HEK293 (cell line): ENCODE data around the gene RHBDD1.

Experiments used
- CTCF ChIA-PET: fragments of 350-600 bp; formaldehyde crosslinking; extraction: SDS; loops from one replicate; lab custom pipeline; 2021; ENCODE audit warnings: antibody characterized with exemption; lab: Yijun Ruan, JAX
- POLR2A ChIA-PET: fragments of 300-600 bp; formaldehyde crosslinking; extraction: SDS; loops from one replicate; lab custom pipeline; 2020; ENCODE audit warnings: antibody characterized with exemption, inconsistent platforms; lab: Yijun Ruan, JAX
- H3K27ac ChIP-seq: fragments of 200-500 bp; sonication (Bioruptor generic); 2 replicates; pipeline ENCODE4 v1.5.1; 2014; ENCODE audit warnings: low read depth, low read length, control low read depth, inconsistent platforms; ENCODE audit errors: extremely low read depth
- H3K36me3 ChIP-seq, 2 experiments: fragments of 200-500 bp in 1 of 2; sonication (Bioruptor generic) in 1 of 2; 1 replicate in 1 of 2; 2 replicates in 1 of 2; pipeline ENCODE4 v1.5.1; 2014 to 2017; ENCODE audit warnings: inconsistent platforms in 2 of 2, low read length in 2 of 2; ENCODE audit not compliant: control insufficient read depth in 2 of 2, insufficient read depth in 1 of 2
- H3K4me1 ChIP-seq: fragments of 200-500 bp; sonication (Bioruptor generic); 2 replicates; pipeline ENCODE4 v1.5.1; 2014; ENCODE audit warnings: mild to moderate bottlenecking, low read length, inconsistent platforms; ENCODE audit not compliant: control insufficient read depth, insufficient read depth
- H3K4me3 ChIP-seq: 2 replicates; pipeline ENCODE4 v1.5.1; 2011; ENCODE audit warnings: low read depth, mild to moderate bottlenecking, control low read depth, low read length, moderate library complexity
- H3K9me3 ChIP-seq: fragments of 200-500 bp; sonication (Bioruptor generic); 2 replicates; pipeline ENCODE4 v1.5.1; 2014; ENCODE audit warnings: low read depth, low read length, inconsistent platforms; ENCODE audit not compliant: control insufficient read depth, insufficient read depth
- GFI1B ChIP-seq: fragments of 450-650 bp; formaldehyde crosslinking; IDR thresholded peaks from 2 replicates; pipeline ENCODE4 v1.5.1; 2016; ENCODE audit warnings: missing biosample characterization, missing genetic modification characterization
- GLI2 ChIP-seq: fragments of 450-650 bp; formaldehyde crosslinking; IDR thresholded peaks from 2 replicates; pipeline ENCODE4; 2017; ENCODE audit warnings: missing biosample characterization, missing genetic modification characterization, low read depth, borderline replicate concordance
- TCF7L2 ChIP-seq: IDR thresholded peaks from 2 replicates; pipeline ENCODE4 v1.6.1; 2011; ENCODE audit warnings: low read depth, mild to moderate bottlenecking, inconsistent platforms, low read length, moderate library complexity, borderline replicate concordance
- ZBTB21 ChIP-seq: fragments of 450-650 bp; formaldehyde crosslinking; IDR thresholded peaks from 2 replicates; pipeline ENCODE4 v1.5.1; 2017; ENCODE audit warnings: missing biosample characterization, missing genetic modification characterization
- ZFP3 ChIP-seq: fragments of 450-650 bp; formaldehyde crosslinking; IDR thresholded peaks from 2 replicates; pipeline ENCODE4 v1.5.1; 2016; ENCODE audit warnings: low read depth, missing biosample characterization, missing genetic modification characterization
- ZNF146 ChIP-seq: fragments of 450-650 bp; formaldehyde crosslinking; IDR thresholded peaks from 2 replicates; pipeline ENCODE4 v1.5.1; 2016; ENCODE audit warnings: missing biosample characterization, missing genetic modification characterization
- ZNF2 ChIP-seq: fragments of 450-650 bp; formaldehyde crosslinking; IDR thresholded peaks from 2 replicates; pipeline ENCODE4 v1.5.1; 2016; ENCODE audit warnings: missing biosample characterization, missing genetic modification characterization
- ZNF223 ChIP-seq: fragments of 450-650 bp; formaldehyde crosslinking; IDR thresholded peaks from 2 replicates; pipeline ENCODE4 v1.5.1; 2016; ENCODE audit warnings: missing biosample characterization, missing genetic modification characterization
- ZNF266 ChIP-seq: fragments of 450-650 bp; formaldehyde crosslinking; IDR thresholded peaks from 2 replicates; pipeline ENCODE4 v1.5.1; 2016; ENCODE audit warnings: missing biosample characterization, missing genetic modification characterization, low read depth
- ZNF394 ChIP-seq: fragments of 450-650 bp; formaldehyde crosslinking; IDR thresholded peaks from 2 replicates; pipeline ENCODE4 v1.5.1; 2016; ENCODE audit warnings: missing biosample characterization, missing genetic modification characterization, mild to moderate bottlenecking, moderate library complexity, borderline replicate concordance
- ZNF426 ChIP-seq: fragments of 450-650 bp; formaldehyde crosslinking; IDR thresholded peaks from 2 replicates; pipeline ENCODE4 v1.5.1; 2017; ENCODE audit warnings: missing biosample characterization, missing genetic modification characterization, mild to moderate bottlenecking, inconsistent platforms, moderate library complexity
- ZNF521 ChIP-seq: fragments of 450-650 bp; formaldehyde crosslinking; IDR thresholded peaks from 2 replicates; pipeline ENCODE4 v1.5.1; 2017; ENCODE audit warnings: missing biosample characterization, mild to moderate bottlenecking, missing genetic modification characterization
- ZNF561 ChIP-seq: fragments of 450-650 bp; IDR thresholded peaks from 2 replicates; pipeline ENCODE4 v1.5.1; 2018; ENCODE audit warnings: missing biosample characterization, missing genetic modification characterization, borderline replicate concordance
- ZNF621 ChIP-seq: fragments of 450-650 bp; formaldehyde crosslinking; IDR thresholded peaks from 2 replicates; pipeline ENCODE4 v1.5.1; 2017; ENCODE audit warnings: missing biosample characterization, missing genetic modification characterization
- ZNF624 ChIP-seq: fragments of 450-650 bp; formaldehyde crosslinking; IDR thresholded peaks from 2 replicates; pipeline ENCODE4 v1.5.1; 2017; ENCODE audit warnings: missing biosample characterization, missing genetic modification characterization
- ZNF645 ChIP-seq: fragments of 450-650 bp; formaldehyde crosslinking; IDR thresholded peaks from 2 replicates; pipeline ENCODE4; 2016; ENCODE audit warnings: missing biosample characterization, missing genetic modification characterization
- ZNF677 ChIP-seq: fragments of 450-650 bp; IDR thresholded peaks from 2 replicates; pipeline ENCODE4 v1.5.0; 2018; ENCODE audit warnings: missing biosample characterization, mild to moderate bottlenecking, missing genetic modification characterization, moderate library complexity
- ZSCAN5A ChIP-seq: fragments of 450-650 bp; formaldehyde crosslinking; IDR thresholded peaks from 2 replicates; pipeline ENCODE4 v1.5.1; 2016; ENCODE audit warnings: missing biosample characterization, missing genetic modification characterization
- TF ChIP-seq, protein P1 (sequence below): fragments of 450-650 bp; formaldehyde crosslinking; IDR thresholded peaks from 2 replicates; pipeline ENCODE4 v1.5.1; 2017; ENCODE audit warnings: missing biosample characterization, missing genetic modification characterization
- TF ChIP-seq, protein P2 (sequence below): fragments of 450-650 bp; IDR thresholded peaks from 2 replicates; pipeline ENCODE4 v1.5.1; 2018; ENCODE audit warnings: missing biosample characterization, mild to moderate bottlenecking, missing genetic modification characterization

The RHBDD1 gene

GRCh38 chr2:226909126-226909525 is 73.3 kb downstream of the RHBDD1 start:
- ChIA-PET CTCF (no interaction called here), POLR2A (no interaction called here)
- TF ChIP-seq, protein P1, sequence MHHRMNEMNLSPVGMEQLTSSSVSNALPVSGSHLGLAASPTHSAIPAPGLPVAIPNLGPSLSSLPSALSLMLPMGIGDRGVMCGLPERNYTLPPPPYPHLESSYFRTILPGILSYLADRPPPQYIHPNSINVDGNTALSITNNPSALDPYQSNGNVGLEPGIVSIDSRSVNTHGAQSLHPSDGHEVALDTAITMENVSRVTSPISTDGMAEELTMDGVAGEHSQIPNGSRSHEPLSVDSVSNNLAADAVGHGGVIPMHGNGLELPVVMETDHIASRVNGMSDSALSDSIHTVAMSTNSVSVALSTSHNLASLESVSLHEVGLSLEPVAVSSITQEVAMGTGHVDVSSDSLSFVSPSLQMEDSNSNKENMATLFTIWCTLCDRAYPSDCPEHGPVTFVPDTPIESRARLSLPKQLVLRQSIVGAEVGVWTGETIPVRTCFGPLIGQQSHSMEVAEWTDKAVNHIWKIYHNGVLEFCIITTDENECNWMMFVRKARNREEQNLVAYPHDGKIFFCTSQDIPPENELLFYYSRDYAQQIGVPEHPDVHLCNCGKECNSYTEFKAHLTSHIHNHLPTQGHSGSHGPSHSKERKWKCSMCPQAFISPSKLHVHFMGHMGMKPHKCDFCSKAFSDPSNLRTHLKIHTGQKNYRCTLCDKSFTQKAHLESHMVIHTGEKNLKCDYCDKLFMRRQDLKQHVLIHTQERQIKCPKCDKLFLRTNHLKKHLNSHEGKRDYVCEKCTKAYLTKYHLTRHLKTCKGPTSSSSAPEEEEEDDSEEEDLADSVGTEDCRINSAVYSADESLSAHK (tag by site-specific recombination), result no peak
- TF ChIP-seq, protein P2, sequence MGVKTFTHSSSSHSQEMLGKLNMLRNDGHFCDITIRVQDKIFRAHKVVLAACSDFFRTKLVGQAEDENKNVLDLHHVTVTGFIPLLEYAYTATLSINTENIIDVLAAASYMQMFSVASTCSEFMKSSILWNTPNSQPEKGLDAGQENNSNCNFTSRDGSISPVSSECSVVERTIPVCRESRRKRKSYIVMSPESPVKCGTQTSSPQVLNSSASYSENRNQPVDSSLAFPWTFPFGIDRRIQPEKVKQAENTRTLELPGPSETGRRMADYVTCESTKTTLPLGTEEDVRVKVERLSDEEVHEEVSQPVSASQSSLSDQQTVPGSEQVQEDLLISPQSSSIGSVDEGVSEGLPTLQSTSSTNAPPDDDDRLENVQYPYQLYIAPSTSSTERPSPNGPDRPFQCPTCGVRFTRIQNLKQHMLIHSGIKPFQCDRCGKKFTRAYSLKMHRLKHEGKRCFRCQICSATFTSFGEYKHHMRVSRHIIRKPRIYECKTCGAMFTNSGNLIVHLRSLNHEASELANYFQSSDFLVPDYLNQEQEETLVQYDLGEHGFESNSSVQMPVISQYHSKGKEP (tag by site-specific recombination), result no peak
- no peak for TF ChIP-seq ZNF621 (tag by site-specific recombination)
- no peak for TF ChIP-seq ZFP3 (tag by site-specific recombination)
- TF ChIP-seq ZNF146 (tag by site-specific recombination), result no peak
- TF ChIP-seq ZNF394, result no peak
- TF ChIP-seq ZNF2 (tag by site-specific recombination), result no peak
- no peak for TF ChIP-seq ZBTB21 (tag by site-specific recombination)
- Histone ChIP-seq H3K27ac (no peak overlapping the region), H3K4me1 (no peaks in the 10 kb centered on the region), H3K36me3 (peaks cover 0 to 12% of the 10 kb centered on the region in 2 experiments; a peak in 2 of 3 replicates), H3K4me3 (no peak overlapping the region), H3K9me3 (no peaks in the 10 kb centered on the region)

- no peak overlapping the region for H3K4me3 ChIP-seq
- no peaks in the 10 kb centered on the region for H3K4me1 ChIP-seq
- H3K9me3 ChIP-seq, result no peaks in the 10 kb centered on the region
- peaks cover 0 to 14% of the 10 kb centered on the region in 2 experiments; a peak in 2 of 3 replicates for H3K36me3 ChIP-seq
- no peak overlapping the region for H3K27ac ChIP-seq
- ChIA-PET POLR2A (no interaction called here), CTCF (no interaction called here)
- no peak for TF ChIP-seq ZNF521 (tag by site-specific recombination)
- TF ChIP-seq ZNF2 (tag by site-specific recombination), result no peak
- TF ChIP-seq ZNF645 (tag by site-specific recombination), result no peak
- no peak for TF ChIP-seq TCF7L2
- no peak for TF ChIP-seq ZNF223
- TF ChIP-seq GLI2 (tag by site-specific recombination), result no peak
- TF ChIP-seq ZSCAN5A (tag by site-specific recombination), result no peak
- no peak for TF ChIP-seq GFI1B (tag by site-specific recombination)
- TF ChIP-seq ZNF426, result no peak
- TF ChIP-seq ZNF561, result no peak
- no peak for TF ChIP-seq ZNF677 (tag by site-specific recombination)
- TF ChIP-seq ZNF266, result no peak
- TF ChIP-seq ZNF624, result no peak
Observed at GRCh38 chr2:226909836-226910235, 74.0 kb downstream of the RHBDD1 start.
